NCI-H146 treated with DMSO at 0.1 percent for 48 hours (cell line): Measurements from ENCODE around the gene KCNQ1.

Source experiments
- DNase-seq: peaks from one replicate; lab custom pipeline; 2025; ENCODE audit not compliant: unreplicated experiment; lab: John Stamatoyannopoulos, UW

The KCNQ1 gene

DNA sequence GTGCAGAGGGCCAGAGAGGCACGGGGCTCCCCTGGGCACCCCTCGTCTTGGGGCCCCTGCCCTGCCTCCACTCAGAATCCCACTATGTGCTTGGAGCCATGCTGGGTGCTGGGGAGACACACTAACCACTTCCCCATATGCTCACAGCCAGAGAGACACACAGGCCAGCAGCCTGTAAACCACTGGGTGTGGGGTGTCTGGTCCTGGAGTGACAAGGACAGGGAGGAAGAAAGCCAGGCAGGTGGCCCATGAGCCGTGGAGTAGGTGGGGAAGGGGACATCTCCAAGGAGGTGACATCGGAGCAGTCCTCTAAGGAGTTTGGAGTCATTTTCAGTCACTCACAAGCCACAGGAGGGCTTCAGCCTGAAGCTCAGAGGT lies 381.9 kb downstream of the KCNQ1 start:
- no peak for DNase-seq

DNA sequence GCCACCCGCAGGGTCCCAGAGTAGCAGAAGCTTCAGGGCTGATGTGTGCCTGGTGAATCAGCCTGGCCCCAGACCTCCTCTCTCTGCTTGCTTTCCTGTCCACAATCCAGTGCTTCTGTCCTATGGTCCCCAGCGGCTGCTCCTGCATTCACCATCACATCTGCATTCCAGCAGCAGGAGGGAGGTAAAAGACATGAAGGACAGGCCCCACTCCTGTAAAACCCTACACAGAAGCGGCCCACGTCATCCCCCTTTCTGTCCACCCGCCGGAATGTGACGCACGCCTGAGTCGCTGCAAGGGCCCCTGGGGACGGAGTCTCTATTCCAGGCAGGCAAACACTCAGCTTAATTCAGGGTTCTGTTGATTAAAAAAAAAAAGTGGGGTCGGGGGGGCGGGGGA lies 382.4 kb downstream of the KCNQ1 start:
- DNase-seq = no peak

DNA sequence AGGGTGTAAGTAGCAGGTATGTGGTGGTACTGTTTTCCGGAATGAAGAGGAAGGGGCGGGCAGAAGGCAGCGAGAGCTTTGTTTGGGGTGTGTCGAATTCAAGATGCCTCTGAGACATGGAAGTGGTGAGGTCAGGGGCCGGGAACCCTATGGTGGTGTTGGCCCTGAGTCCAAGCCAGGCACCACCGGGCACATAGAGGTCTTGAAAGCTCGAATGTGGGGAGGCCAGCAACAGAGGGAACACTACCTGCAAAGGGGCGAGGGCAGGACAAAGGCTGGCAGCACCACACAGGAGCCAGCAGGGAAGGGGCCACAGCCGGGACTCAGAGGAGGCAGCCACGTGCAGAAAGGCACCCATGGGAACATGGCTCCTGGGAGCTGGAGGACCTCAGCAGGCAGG lies 383.0 kb downstream of the KCNQ1 start:
- DNase-seq = no peak

DNA sequence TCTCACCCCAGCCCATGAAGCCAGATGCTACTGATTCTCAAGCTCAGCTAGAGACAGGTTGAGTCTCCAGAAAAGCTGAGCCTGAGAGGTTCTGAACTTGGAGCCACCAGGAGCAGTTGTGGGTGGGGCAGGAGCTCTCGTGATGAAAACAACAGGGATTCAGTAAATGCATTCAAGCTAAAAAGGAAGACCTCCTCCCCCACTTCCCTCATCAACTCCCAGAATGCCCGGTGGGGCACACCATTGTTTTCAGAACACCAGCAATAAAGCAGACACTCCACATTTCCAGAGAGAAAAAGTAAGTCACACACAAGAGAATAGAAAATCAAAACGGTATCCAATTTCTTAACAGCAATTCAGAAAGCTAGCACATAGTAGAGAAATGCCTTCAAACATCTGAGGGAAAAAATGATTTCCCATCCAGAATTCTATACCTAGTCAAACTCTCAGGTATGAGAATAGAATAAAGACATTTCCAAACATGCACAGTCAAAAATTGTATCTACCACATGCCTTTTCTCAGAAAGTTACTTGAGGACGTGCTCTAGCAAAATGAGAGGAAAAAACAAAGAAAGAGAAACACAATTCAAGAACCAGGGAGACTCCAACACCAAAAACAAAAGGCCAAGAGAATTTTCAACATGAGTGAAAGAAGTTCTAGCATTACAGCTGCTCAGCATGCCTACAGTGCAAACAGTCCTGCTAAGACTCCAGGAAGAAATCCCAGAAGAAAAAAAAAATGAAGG lies 383.9 kb downstream of the KCNQ1 start:
- DNase-seq = no peak

DNA sequence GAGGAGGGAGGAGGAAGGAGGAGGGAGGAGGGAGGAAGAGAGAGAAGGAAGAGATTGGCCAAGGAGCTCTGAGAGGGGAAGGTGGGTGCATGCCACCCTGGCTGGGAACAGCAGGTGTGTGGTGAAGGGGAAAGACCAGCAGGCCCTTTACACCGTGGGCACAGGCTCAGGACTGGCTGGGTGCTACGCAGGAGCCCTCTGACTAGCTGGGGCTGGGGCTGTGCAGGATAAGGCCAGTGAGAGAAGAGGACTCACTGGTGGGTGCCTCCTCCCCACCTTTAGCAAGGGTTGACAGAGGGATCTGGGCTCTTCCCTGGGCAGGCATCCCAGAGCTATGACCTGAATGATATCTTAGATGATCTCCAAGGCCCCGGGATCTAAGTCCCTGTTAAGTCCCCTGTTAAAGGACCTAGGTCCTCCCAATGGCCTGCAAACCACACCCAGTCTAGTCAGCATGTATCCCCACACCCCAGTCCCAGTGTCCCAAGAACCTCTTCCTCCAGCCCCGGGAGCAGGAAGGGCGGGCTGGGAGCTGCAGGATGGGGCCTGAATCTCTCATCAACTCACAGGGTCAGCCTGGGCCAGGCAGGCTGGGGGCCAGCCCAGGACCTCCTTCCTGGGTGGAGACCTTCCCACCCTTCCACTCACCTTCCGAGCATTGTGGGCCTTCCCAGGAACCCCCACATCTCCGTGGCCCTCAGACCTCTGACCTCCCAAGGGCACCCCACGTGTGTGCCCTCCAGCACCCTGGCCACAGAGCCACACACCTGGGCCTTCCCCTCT lies 385.4 kb downstream of the KCNQ1 start:
- no peak for DNase-seq

DNA sequence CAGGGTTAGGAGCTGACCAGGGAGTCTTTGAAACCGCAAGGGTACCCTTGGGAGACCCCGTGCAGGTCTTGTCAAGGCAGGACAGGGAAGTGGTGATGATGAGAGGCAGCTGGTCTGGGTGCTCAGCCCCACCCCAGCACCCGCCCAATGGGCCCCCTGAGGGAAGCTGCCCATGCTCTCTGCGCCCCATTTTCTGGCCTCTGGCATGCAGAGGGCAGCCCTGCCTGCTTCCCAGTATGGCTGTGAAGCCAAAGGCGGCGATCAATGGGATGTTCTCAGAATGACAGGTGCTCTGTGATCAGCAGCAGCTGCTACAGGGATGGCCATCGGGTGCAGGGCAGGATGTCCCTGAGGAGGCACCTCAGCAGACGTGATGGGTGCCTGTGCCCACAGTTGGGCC lies 386.1 kb downstream of the KCNQ1 start:
- DNase-seq = no peak

DNA sequence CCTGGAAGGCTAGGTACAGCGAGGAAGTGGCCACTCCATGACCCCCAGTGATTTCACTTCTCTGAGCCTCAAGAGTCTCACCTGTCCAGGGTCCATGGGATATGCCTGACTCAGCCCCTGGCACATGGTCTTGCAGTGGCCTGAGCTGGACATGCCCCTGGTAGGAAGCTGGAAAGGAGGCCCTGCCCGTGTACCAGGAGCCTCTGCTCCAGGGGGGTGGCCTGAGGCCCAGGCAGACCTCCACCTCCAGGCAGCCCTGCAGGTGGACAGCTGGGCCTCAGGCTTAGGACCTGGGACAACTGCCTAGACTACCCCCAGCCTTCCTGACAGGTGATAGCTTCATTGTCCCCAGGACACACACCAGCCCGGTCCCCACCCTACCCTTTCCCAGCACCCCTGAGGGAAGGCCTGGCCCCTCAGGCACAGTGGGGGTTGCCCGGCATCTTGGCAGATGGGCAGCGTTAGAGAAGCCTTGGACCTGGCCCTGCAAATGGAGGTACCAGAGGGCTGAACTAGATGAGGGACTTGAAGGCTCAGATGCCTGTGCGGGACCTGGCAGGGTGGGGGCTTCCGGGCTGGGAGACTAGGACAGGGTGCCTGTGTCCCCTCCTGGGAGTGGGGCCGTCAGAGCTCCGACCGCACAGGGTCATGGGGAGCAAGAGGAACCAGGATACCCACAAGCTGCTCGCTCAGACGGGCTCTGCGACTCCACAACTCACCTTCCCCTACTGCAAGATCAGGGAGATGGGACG lies 387.1 kb downstream of the KCNQ1 start:
- DNase-seq = no peak

DNA sequence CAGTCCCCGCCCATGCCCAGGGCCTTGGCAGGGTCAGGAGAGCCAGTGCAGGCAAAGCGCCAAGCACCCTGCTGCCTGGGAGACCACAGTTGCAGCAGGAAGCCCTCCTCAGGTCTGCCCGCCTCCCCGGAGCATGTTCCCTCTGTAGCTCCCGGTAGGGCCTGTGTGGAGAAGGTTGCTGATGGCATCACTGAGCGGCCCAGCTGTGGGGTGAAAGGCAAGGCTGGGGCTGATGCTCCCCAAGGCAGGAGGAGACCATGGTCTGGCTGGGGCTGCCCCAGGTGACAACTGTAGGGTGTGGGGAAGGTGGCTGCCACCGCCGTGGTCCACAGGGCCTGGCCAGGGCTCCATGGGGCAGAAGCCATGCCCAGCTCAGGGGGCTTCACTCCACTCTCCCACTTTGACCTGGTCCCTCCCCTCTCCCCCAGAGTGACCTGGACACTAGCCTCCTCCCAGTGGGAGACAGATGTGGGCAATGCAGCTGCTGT lies 387.8 kb downstream of the KCNQ1 start:
- no peak for DNase-seq

DNA sequence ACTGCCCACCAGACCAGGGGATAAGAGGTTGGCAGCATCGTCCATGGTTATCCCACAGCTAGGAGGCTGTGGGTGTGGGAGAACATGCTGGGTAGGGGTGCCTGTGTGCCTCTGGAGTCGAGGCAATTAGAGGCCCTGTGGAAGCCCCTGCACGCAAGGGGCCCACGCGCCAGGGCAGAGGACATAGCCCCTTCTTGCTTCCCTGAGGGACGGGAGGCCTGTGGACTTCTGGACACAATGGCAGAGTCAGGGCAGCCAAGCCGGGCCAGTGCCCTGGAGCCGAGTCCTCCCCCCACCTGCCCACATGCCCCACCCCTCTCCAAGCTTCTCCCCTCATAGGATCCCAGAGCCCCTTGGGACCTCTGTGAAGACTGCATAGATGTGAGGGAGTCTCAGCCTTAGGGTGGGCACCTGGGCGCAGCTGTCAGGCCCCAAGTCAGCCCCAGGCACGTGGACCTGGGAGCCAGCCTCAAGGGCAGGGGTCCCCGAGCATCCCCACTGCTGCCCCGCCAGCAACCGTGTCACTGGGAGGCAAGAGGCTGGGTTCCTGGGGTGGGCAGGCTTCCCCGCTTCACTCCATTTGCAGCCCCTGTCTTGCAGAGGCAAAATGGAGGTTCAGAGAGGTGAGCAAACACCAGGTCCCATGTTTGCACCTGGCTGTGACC lies 388.4 kb downstream of the KCNQ1 start:
- no peak for DNase-seq

GRCh38 chr11:2833716-2834502 lies 389.1 kb downstream of the KCNQ1 start:
- DNase-seq = no peak

- DNase-seq = no peak
These were observed 389.9 kb downstream of the KCNQ1 start for GRCh38 chr11:2834503-2835273.

- DNase-seq = no peak
These were observed 390.5 kb downstream of the KCNQ1 start for GRCh38 chr11:2835296-2835695.

- DNase-seq = no peak
These were observed 390.9 kb downstream of the KCNQ1 start for GRCh38 chr11:2835751-2836150.

GRCh38 chr11:2836315-2837095 lies 391.7 kb downstream of the KCNQ1 start:
- DNase-seq = no peak

DNA sequence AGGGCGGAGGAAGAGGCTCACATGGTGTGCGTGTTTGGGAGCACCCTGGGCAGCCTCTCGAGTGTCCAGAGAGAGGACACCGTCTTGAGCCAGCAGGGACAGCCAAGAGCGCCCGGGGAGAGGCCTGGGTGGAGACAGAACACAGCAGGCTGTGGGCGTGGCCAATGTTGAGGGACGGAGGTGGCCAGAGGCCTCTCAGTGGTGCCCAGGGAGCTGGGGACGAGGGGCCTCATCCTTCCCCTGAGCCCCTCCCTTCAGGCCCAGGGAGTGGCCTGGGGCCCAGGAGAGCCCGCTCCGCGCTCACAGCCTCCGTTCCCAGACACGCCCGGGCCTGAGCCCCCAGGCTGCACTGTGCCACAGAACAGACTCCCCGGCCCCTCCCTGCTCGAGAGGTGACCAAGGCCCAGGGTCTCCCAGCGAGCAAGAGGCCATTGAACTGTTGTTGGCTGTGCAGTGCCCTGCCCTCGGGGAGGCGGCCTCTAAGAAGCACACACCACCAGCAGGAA lies 392.3 kb downstream of the KCNQ1 start:
- DNase-seq = peak; percentile 36

- no peak for DNase-seq
These were observed 392.8 kb downstream of the KCNQ1 start for GRCh38 chr11:2837651-2838050.

DNA sequence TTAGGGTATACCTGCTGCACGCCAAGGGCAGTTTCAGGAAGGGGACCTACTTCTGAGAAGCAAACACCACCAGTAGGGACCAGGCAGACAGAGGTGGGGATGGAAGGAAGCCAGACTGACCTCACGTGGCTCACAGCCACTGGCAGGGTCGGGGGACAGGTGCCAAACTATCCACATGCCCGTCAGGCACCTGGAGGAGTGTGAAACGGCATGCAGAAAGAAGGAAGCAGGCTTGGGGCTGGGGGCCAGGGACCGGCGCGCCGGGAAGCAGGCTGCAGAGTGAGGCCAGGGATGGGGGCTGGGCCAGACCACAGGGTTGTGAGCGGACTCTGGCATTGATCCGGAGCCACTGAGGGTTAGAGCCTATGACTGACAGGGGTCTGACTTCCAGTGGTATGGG lies 393.3 kb downstream of the KCNQ1 start:
- no peak for DNase-seq

DNA sequence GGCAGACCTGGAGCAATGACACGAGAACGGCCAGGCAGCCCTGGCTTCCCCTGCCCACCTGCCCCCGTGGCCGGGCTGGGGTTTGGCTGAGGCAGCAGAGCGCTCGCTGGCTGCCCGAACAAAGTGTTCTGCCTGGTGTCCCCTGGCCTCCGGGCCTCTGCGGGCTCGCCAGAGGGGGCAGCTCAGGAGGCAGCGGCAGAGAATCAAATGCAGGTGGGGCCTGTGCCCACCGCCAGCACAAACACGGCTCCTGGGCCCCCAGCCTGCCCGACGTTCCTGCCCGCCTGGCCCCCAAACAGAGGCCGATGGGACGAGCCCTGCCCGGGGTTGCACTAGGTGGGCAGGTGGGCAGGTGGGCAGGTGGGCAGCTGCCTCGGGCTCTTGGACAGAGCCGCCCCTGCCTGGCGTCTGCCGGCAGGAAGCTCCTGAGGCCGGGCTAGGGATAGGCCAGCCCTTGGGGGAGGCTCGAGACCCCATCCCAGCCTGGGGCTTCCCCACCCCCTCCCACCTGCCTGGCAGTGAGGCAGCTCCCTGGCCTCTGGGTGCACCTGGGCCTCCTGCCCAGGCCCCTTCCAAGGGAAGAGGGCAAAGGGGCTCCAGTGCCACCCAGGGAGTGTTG lies 394.0 kb downstream of the KCNQ1 start:
- DNase-seq = no peak
